Osteocyte (in vitro differentiated cells): Measurements from ENCODE around the gene CLDN22. TPM values are rescaled to one million over a fixed set of nuclear protein-coding genes. Genes with fewer than 3 reads are reported as not detected.

Experiments
- DNase-seq: peaks from one replicate; pipeline ENCODE4 v3.0.0; 2021; ENCODE audit warnings: mixed read lengths; ENCODE audit not compliant: unreplicated experiment; ENCODE audit errors: extremely low spot score
- H3K27ac Mint-ChIP-seq: one replicate; pipeline ENCODE4 v1.8.0; 2021; ENCODE audit warnings: mild to moderate bottlenecking, mixed read lengths; ENCODE audit not compliant: unreplicated experiment
- H3K27me3 Mint-ChIP-seq: one replicate; pipeline ENCODE4 v1.8.0; 2021; ENCODE audit warnings: mixed read lengths; ENCODE audit not compliant: unreplicated experiment
- H3K36me3 Mint-ChIP-seq: one replicate; pipeline ENCODE4 v1.8.0; 2021; ENCODE audit warnings: mixed read lengths; ENCODE audit not compliant: unreplicated experiment
- H3K4me1 Mint-ChIP-seq: one replicate; pipeline ENCODE4 v1.8.0; 2021; ENCODE audit warnings: mixed read lengths; ENCODE audit not compliant: unreplicated experiment
- H3K4me3 Mint-ChIP-seq: one replicate; pipeline ENCODE4 v1.8.0; 2021; ENCODE audit warnings: mild to moderate bottlenecking, moderate library complexity, mixed read lengths; ENCODE audit not compliant: unreplicated experiment
- H3K9me3 Mint-ChIP-seq: one replicate; pipeline ENCODE4 v1.8.0; 2021; ENCODE audit warnings: mixed read lengths; ENCODE audit not compliant: unreplicated experiment
- CTCF ChIP-seq: fragments of 200-600 bp; sonication (generic); IDR thresholded peaks from 2 replicates; pipeline ENCODE4 v1.5.0; 2021; ENCODE audit warnings: antibody characterized with exemption, mild to moderate bottlenecking, moderate library complexity
- total RNA-seq: library from RNA; stranded (reverse); gene quantifications from 2 replicates; pipeline ENCODE4 v1.2.1, GENCODE V29; 2021

CLDN22 gene
- total RNA-seq, 1 donor from 2014 or later, result not detected

GRCh38 chr4:183356173-183356830, 36.2 kb upstream of the CLDN22 start:
- Mint-ChIP-seq H3K27me3 (no peaks in the 10 kb centered on the region), H3K36me3 (no peaks in the 10 kb centered on the region), H3K27ac (no peak overlapping the region), H3K4me1 (no peaks in the 10 kb centered on the region), H3K4me3 (no peak overlapping the region), H3K9me3 (no peaks in the 10 kb centered on the region)
- no peak for TF ChIP-seq CTCF
- DNase-seq, result no peak

GRCh38 chr4:183355405-183355804, 35.3 kb upstream of the CLDN22 start:
- peaks cover 2% of the 10 kb centered on the region for H3K4me1 Mint-ChIP-seq
- H3K27ac Mint-ChIP-seq, result no peak overlapping the region
- no peaks in the 10 kb centered on the region for H3K9me3 Mint-ChIP-seq
- no peak for DNase-seq
- H3K4me3 Mint-ChIP-seq, result no peak overlapping the region
- TF ChIP-seq CTCF, result no peak
- H3K27me3 Mint-ChIP-seq, result no peaks in the 10 kb centered on the region
- no peaks in the 10 kb centered on the region for H3K36me3 Mint-ChIP-seq

- H3K27me3 Mint-ChIP-seq, result no peaks in the 10 kb centered on the region
- no peak for DNase-seq
- no peak for TF ChIP-seq CTCF
- H3K4me3 Mint-ChIP-seq, result no peak overlapping the region
- no peaks in the 10 kb centered on the region for H3K36me3 Mint-ChIP-seq
- H3K4me1 Mint-ChIP-seq, result peaks cover 7% of the 10 kb centered on the region
- H3K27ac Mint-ChIP-seq, result no peak overlapping the region
- H3K9me3 Mint-ChIP-seq, result no peaks in the 10 kb centered on the region
Measured at GRCh38 chr4:183354219-183354618, 34.1 kb upstream of the CLDN22 start.

GRCh38 chr4:183353557-183353956, 33.5 kb upstream of the CLDN22 start:
- no peak for DNase-seq
- Mint-ChIP-seq H3K9me3 (no peaks in the 10 kb centered on the region), H3K4me1 (peaks cover 12% of the 10 kb centered on the region), H3K27me3 (no peaks in the 10 kb centered on the region), H3K27ac (no peak overlapping the region), H3K36me3 (no peaks in the 10 kb centered on the region), H3K4me3 (no peak overlapping the region)
- no peak for TF ChIP-seq CTCF

GRCh38 chr4:183352546-183352945, 32.5 kb upstream of the CLDN22 start:
- TF ChIP-seq CTCF, result no peak
- no peak for DNase-seq
- H3K9me3 Mint-ChIP-seq, result no peaks in the 10 kb centered on the region
- H3K4me1 Mint-ChIP-seq, result peaks cover 12% of the 10 kb centered on the region
- H3K4me3 Mint-ChIP-seq, result no peak overlapping the region
- no peaks in the 10 kb centered on the region for H3K36me3 Mint-ChIP-seq
- H3K27ac Mint-ChIP-seq, result no peak overlapping the region
- no peaks in the 10 kb centered on the region for H3K27me3 Mint-ChIP-seq
